GM12878 (cell line): ENCODE data around the gene SLC36A2. TPM values are rescaled to one million over a fixed set of nuclear protein-coding genes. Genes with fewer than 3 reads are reported as not detected.
A peak's percentile ranks its signal among the peaks of the same experiment; 100 is the strongest.

ENCODE experiments used
- ATAC-seq: fragments of 200-7000 bp; cut with Tn5 transposase; 3 replicates; pipeline ENCODE4 v1.9.1; 2020; ENCODE audit warnings: mild to moderate bottlenecking, moderate library complexity
- BruUV-seq: library from RNA; stranded (reverse); fragments of 400-500 nt; replicated peaks from 2 replicates; lab custom pipeline; 2021; lab: Mats Ljungman, UMichigan
- CTCF ChIA-PET: fragments of 300-600 bp; sonication (Branson Sonifier 250); formaldehyde crosslinking; extraction: SDS; loops from one replicate; lab custom pipeline; 2021; ENCODE audit warnings: inconsistent platforms; lab: Yijun Ruan, JAX
- POLR2A ChIA-PET: fragments of 350-600 bp; formaldehyde crosslinking; extraction: SDS; loops from one replicate; lab custom pipeline; 2021; ENCODE audit warnings: inconsistent platforms; lab: Charles Lee
- RAD21 ChIA-PET: fragments of 300-600 bp; sonication (Branson Sonifier 250); formaldehyde crosslinking; loops from one replicate; lab custom pipeline; 2023; ENCODE audit warnings: antibody characterized with exemption; ENCODE audit not compliant: unreplicated experiment; lab: Charles Lee
- SMC1A ChIA-PET: fragments of 300-600 bp; sonication (Branson Sonifier 250); formaldehyde crosslinking; loops from one replicate; lab custom pipeline; 2023; ENCODE audit not compliant: unreplicated experiment, uncharacterized antibody; lab: Charles Lee
- DNase-seq: peaks from one replicate; pipeline ENCODE4 v3.0.0-alpha.2; 2011; ENCODE audit warnings: low read depth, low spot score
- FAIRE-seq: peaks from 3 replicates; lab custom pipeline; 2011; peaks lifted over from hg19 to GRCh38; lab: Jason Lieb, UNC
- H2AFZ ChIP-seq: 2 replicates; pipeline ENCODE4 v1.6.0; 2011; ENCODE audit warnings: low read depth, low read length, control low read depth; ENCODE audit not compliant: control insufficient read depth
- H3K27ac ChIP-seq: 2 replicates; pipeline ENCODE4 v1.5.1; 2011; ENCODE audit warnings: control low read depth; ENCODE audit not compliant: control insufficient read depth, insufficient read depth
- H3K27me3 ChIP-seq, 2 experiments: replicated peaks in 1 of 2; 2 replicates each; pipeline versions ENCODE4 v1.6.0 to v1.6.1; 2011; ENCODE audit warnings: low read length in 1 of 2; ENCODE audit not compliant: control insufficient read depth in 2 of 2, insufficient read depth in 2 of 2
- H3K36me3 ChIP-seq, 2 experiments: 2 replicates each; pipeline ENCODE4 v1.5.1; 2011; ENCODE audit warnings: low read length in 1 of 2; ENCODE audit not compliant: control insufficient read depth in 2 of 2, insufficient read depth in 2 of 2
- H3K4me1 ChIP-seq: 2 replicates; pipeline ENCODE4 v1.6.1; 2011; ENCODE audit warnings: mild to moderate bottlenecking, low read length, moderate library complexity, mixed read lengths; ENCODE audit not compliant: control insufficient read depth, insufficient read depth
- H3K4me2 ChIP-seq: 2 replicates; pipeline ENCODE4 v1.6.0; 2011; ENCODE audit warnings: control low read depth; ENCODE audit not compliant: control insufficient read depth, insufficient read depth
- H3K4me3 ChIP-seq: fragments of 200-600 bp; sonication (generic); 2 replicates; pipeline ENCODE4 v1.5.1; 2016
- H3K79me2 ChIP-seq: 2 replicates; pipeline ENCODE4 v1.6.0; 2011; ENCODE audit warnings: low read length; ENCODE audit not compliant: control insufficient read depth, insufficient read depth
- H3K9ac ChIP-seq: 2 replicates; pipeline ENCODE4 v1.8.0; 2011; ENCODE audit warnings: low read length, control low read depth, mixed read lengths; ENCODE audit not compliant: control insufficient read depth, insufficient read depth
- H3K9me3 ChIP-seq: replicated peaks from 3 replicates; pipeline ENCODE4 v1.5.1; 2011; ENCODE audit warnings: mild to moderate bottlenecking, low read length; ENCODE audit not compliant: control insufficient read depth, insufficient read depth
- H4K20me1 ChIP-seq: 2 replicates; pipeline ENCODE4 v1.6.0; 2011; ENCODE audit not compliant: control insufficient read depth, insufficient read depth
- ATF2 ChIP-seq: IDR thresholded peaks from 2 replicates; pipeline ENCODE4 v1.6.1; 2012; ENCODE audit warnings: low read length, inconsistent platforms
- ATF3 ChIP-seq: IDR thresholded peaks from 2 replicates; pipeline ENCODE4 v1.6.1; 2011; ENCODE audit warnings: low read depth, mild to moderate bottlenecking, low read length, moderate library complexity, borderline replicate concordance; ENCODE audit errors: extremely low read depth
- BACH1 ChIP-seq: fragments of 450-650 bp; IDR thresholded peaks from 2 replicates; pipeline ENCODE4 v1.6.1; 2017; ENCODE audit warnings: mild to moderate bottlenecking, borderline replicate concordance
- BCL11A ChIP-seq: IDR thresholded peaks from 2 replicates; pipeline ENCODE4 v1.6.1; 2011; ENCODE audit warnings: low read depth, low read length
- BHLHE40 ChIP-seq, 2 experiments: fragments of 450-650 bp in 1 of 2; IDR thresholded peaks; 2 replicates each; pipeline ENCODE4 v1.6.1; 2011 to 2017; ENCODE audit warnings: low read depth in 2 of 2, borderline replicate concordance in 1 of 2, improper control_type of control experiment in 1 of 2, low read length in 1 of 2, mild to moderate bottlenecking in 1 of 2
- CREB1 ChIP-seq: IDR thresholded peaks from 2 replicates; pipeline ENCODE4 v1.6.1; 2012; ENCODE audit warnings: low read depth, mild to moderate bottlenecking, inconsistent platforms
- ELK1 ChIP-seq: IDR thresholded peaks from 2 replicates; pipeline ENCODE4 v1.6.1; 2012; ENCODE audit warnings: low read depth, low read length, improper control_type of control experiment
- HDAC2 ChIP-seq: fragments of 200-600 bp; sonication (generic); IDR thresholded peaks from 2 replicates; pipeline ENCODE4 v1.6.1; 2017
- IKZF1 ChIP-seq: fragments of 450-650 bp; conservative IDR thresholded peaks from 2 replicates; pipeline ENCODE4 v1.6.1; 2017; ENCODE audit warnings: antibody characterized with exemption, mild to moderate bottlenecking
- JUNB ChIP-seq: IDR thresholded peaks from 2 replicates; pipeline ENCODE4 v1.6.1; 2016; ENCODE audit warnings: antibody characterized with exemption, mild to moderate bottlenecking
- NBN ChIP-seq: fragments of 450-650 bp; IDR thresholded peaks from 2 replicates; pipeline ENCODE4 v1.6.1; 2016
- NR2C1 ChIP-seq: fragments of 450-650 bp; IDR thresholded peaks from 2 replicates; pipeline ENCODE4 v1.6.1; 2017; ENCODE audit warnings: antibody characterized with exemption, mild to moderate bottlenecking, moderate library complexity
- NR2F1 ChIP-seq: fragments of 450-650 bp; conservative IDR thresholded peaks from 2 replicates; pipeline ENCODE4 v1.6.1; 2017; ENCODE audit warnings: mild to moderate bottlenecking
- PAX5 ChIP-seq: IDR thresholded peaks from 2 replicates; pipeline ENCODE4 v1.6.1; 2011; ENCODE audit warnings: low read depth, low read length, borderline replicate concordance
- PRDM15 ChIP-seq: fragments of 450-650 bp; formaldehyde crosslinking; IDR thresholded peaks from 2 replicates; pipeline ENCODE4 v1.4.0; 2020; ENCODE audit warnings: mild to moderate bottlenecking, moderate library complexity
- RAD51 ChIP-seq: fragments of 450-650 bp; IDR thresholded peaks from 2 replicates; pipeline ENCODE4 v1.6.1; 2016; ENCODE audit warnings: moderate library complexity, mild to moderate bottlenecking, inconsistent platforms
- RELA ChIP-seq: fragments of 450-650 bp; IDR thresholded peaks from 2 replicates; pipeline ENCODE4 v1.8.0; 2014; ENCODE audit warnings: borderline replicate concordance; ENCODE audit not compliant: partially characterized antibody
- RFX5 ChIP-seq: IDR thresholded peaks from 2 replicates; pipeline ENCODE4 v1.6.1; 2011; ENCODE audit warnings: low read depth, low read length, improper control_type of control experiment
- TARDBP ChIP-seq: IDR thresholded peaks from 2 replicates; pipeline ENCODE4 v1.6.1; 2016; ENCODE audit warnings: borderline replicate concordance
- WGBS: methylation state at CpG from one replicate; pipeline ENCODE4 v1.1.6; 2016; ENCODE audit warnings: low lambda C conversion rate; ENCODE audit not compliant: insufficient replicate concordance, insufficient coverage; ENCODE audit errors: missing lambda C conversion rate; 5-methylcytosine and 5-hydroxymethylcytosine counted together
- in situ Hi-C: fragments of 300-500 bp; cut with MboI; formaldehyde crosslinking; loops from 9 replicates; pipeline ENCODE4 v1.14.3; 2018; ENCODE audit warnings: mixed read lengths
- intact Hi-C: fragments of 100-400 bp; cut with micrococcal nuclease; formaldehyde crosslinking; loops from one replicate; pipeline ENCODE4 v1.14.2; 2022; ENCODE audit not compliant: unreplicated experiment
- polyA plus RNA-seq, 11 experiments: library from polyadenylated mRNA; depleted of rRNA in 4 of 11; unstranded in 6 of 11; stranded (reverse) in 5 of 11; fragments of >200 nt; fragmentation: Nextera tagmentation in 4 of 11; fragmentation: Illumina TruSeq in 1 of 11; extraction: Ambion mirVana in 4 of 11; extraction: Trizol in 1 of 11; gene quantifications; 1 replicate in 1 of 11; 2 replicates in 10 of 11; pipeline versions ENCODE4 v1.2.1 to v1.2.3, GENCODE V29; 2011 to 2016; ENCODE audit warnings: inconsistent platforms in 2 of 11, missing spikeins in 2 of 11, low read depth in 1 of 11
- total RNA-seq, 4 experiments: library from RNA; depleted of rRNA in 3 of 4; stranded (reverse); fragments of >200 nt in 3 of 4; fragmentation: Illumina TruSeq in 1 of 4; extraction: Trizol in 1 of 4; gene quantifications; 2 replicates each; pipeline versions ENCODE4 v1.2.1 to v1.2.3, GENCODE V29; 2013 to 2021

The SLC36A2 gene
- total and polyA plus RNA-seq, 10 of the 15 experiments (the other 5 are each of a cell fraction or from before 2014, with no cell fraction given): not detected

- WGBS: 5% methylated on average over 1 of the region's 1 CpG
- intact Hi-C loops: no loop called here
- BruUV-seq: no TSS peak
- H3K4me1 ChIP-seq: peaks cover 3% of the 10 kb centered on the region
- ATAC-seq (peak; percentile 97), FAIRE-seq (peak; percentile 78), DNase-seq (peak; percentile 71)
- in situ Hi-C loops: no loop called here
- ChIA-PET POLR2A (interaction anchor here (0.6 to 1.6 kb wide), 4 partner anchors 12 to 78 kb away, joined by 3 to 6 read pairs (median 4); partner anchors contain the start of gene GM2A), RAD21 (interaction anchor here (0.8 kb wide), 1 partner anchor 32 kb away, joined by 3 read pairs; no protein-coding TSS in a partner anchor), SMC1A (interaction anchor here (0.6 to 3.0 kb wide), 7 partner anchors 12 to 105 kb away, joined by 3 to 14 read pairs (median 3); partner anchors contain the start of gene GM2A), CTCF (interaction anchor here (0.8 to 0.9 kb wide), 3 partner anchors 15 to 18 kb away, joined by 3 read pairs; partner anchors contain the start of gene GM2A)
- no peak overlapping the region for H2AFZ ChIP-seq
- no peak overlapping the region for H3K27ac ChIP-seq
- peaks cover 17 to 21% of the 10 kb centered on the region in 2 experiments for H3K36me3 ChIP-seq
- H3K9me3 ChIP-seq: no peaks in the 10 kb centered on the region
- no peak overlapping the region for H3K4me3 ChIP-seq
- H4K20me1 ChIP-seq: no peaks in the 10 kb centered on the region
- H3K9ac ChIP-seq: no peak overlapping the region
- no peaks in the 10 kb centered on the region for H3K79me2 ChIP-seq
- H3K4me2 ChIP-seq: no peak overlapping the region
- H3K27me3 ChIP-seq: no peaks in the 10 kb centered on the region
- no peak for TF ChIP-seq PRDM15 (CRISPR knock-in tag)
- peak; percentile 76 for TF ChIP-seq ATF2
- peak; percentile 69 for TF ChIP-seq IKZF1
- peak; percentile 92 for TF ChIP-seq BACH1
- no peak for TF ChIP-seq RFX5
- TF ChIP-seq CREB1: peak; percentile 69
- peak; percentile 92 for TF ChIP-seq NR2F1
- TF ChIP-seq HDAC2: no peak
- peak; percentile 15; the same call in 1 of the 2 replicates for TF ChIP-seq PAX5
- no peak for TF ChIP-seq RAD51
- TF ChIP-seq BCL11A: peak; percentile 58; the same call in 1 of the 2 replicates
- no peak for TF ChIP-seq TARDBP
- TF ChIP-seq RELA: peak; percentile 81
- no peak for TF ChIP-seq ATF3
- TF ChIP-seq NBN: 0 out of 2 replicates have a peak, but pooled peaks have one; percentile 19
- TF ChIP-seq JUNB: peak; percentile 76
- TF ChIP-seq NR2C1: peak; percentile 52; the same call in 1 of the 2 replicates
- TF ChIP-seq BHLHE40 (IDR thresholded peaks at IDR 0.05; ENCODE audit: borderline replicate concordance in 1 of 2, low read depth in 2 of 2, low read length in 1 of 2): peak in 1 of 2 experiments; percentile 54; a peak in 1 of 4 replicates
- no peak for TF ChIP-seq ELK1
These were observed 76.8 kb downstream of the SLC36A2 start for GRCh38 chr5:151270599-151270998.
